Central memory CD8-positive, alpha-beta T cell (primary cell): ENCODE results near the gene SLC45A3.
A peak's percentile ranks its signal among the peaks of the same experiment; 100 is the strongest.

Source experiments
- ATAC-seq: fragments of 150-1000 bp; cut with Tn5 transposase; replicated peaks from 2 replicates; pipeline ENCODE4 v1.10.0; 2022; ENCODE audit warnings: mild to moderate bottlenecking, moderate FRiP score, moderate number of reproducible peaks; ENCODE audit not compliant: poor library complexity, severe bottlenecking; ENCODE audit errors: extremely low read depth
- DNase-seq, 2 donors: peaks; one replicate each; pipeline ENCODE4 v3.0.0; 2021; ENCODE audit warnings: low spot score in 2 of 2
- H3K27ac Mint-ChIP-seq: one replicate; pipeline ENCODE4 v1.8.0; 2022; ENCODE audit warnings: low read depth, mild to moderate bottlenecking, moderate library complexity, mixed read lengths
- H3K27me3 Mint-ChIP-seq: one replicate; pipeline ENCODE4 v1.8.0; 2022; ENCODE audit warnings: mixed read lengths
- H3K36me3 Mint-ChIP-seq: one replicate; pipeline ENCODE4 v1.8.0; 2022; ENCODE audit warnings: mild to moderate bottlenecking, moderate library complexity, mixed read lengths; ENCODE audit not compliant: insufficient read depth
- H3K4me1 Mint-ChIP-seq: one replicate; pipeline ENCODE4 v1.8.0; 2022; ENCODE audit warnings: mixed read lengths
- H3K4me3 Mint-ChIP-seq: one replicate; pipeline ENCODE4 v1.8.0; 2022; ENCODE audit warnings: mild to moderate bottlenecking, moderate library complexity, mixed read lengths
- H3K9me3 Mint-ChIP-seq: one replicate; pipeline ENCODE4 v1.8.0; 2022; ENCODE audit warnings: mixed read lengths

SLC45A3 gene

DNA sequence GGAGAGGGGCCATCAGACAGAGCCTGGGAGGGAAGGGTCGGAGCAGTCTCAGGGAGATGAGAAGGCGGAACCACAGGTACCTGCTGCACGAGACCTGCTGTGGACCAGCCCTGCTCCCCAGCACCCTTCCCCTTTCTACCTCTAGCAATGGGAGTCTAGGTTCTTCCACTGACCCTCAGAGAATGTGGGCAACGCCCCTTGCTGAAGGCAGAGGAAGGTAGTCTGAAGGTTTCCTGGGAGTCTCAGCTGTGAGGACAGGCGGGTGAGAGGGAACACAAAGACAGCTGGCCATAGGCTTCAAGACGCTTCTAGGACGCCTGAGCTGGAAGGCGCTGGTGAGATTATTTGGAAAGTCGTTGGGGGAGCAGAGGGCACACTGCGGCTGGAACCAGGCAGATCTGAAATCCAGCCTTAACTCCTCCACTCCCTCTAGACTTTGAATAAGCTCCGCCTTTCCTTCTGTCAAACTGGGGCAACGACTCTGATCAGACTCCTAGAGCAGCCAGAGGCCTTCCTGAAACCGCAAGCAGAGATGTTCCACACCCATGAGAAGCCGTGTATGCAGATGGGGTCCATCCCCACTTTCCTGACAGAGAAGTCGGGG, 18.1 kb downstream of the SLC45A3 start:
- ATAC-seq, result no peak
- Mint-ChIP-seq H3K4me1 (peaks cover 5% of the 10 kb centered on the region), H3K4me3 (no peak overlapping the region), H3K9me3 (no peaks in the 10 kb centered on the region), H3K27me3 (peaks cover 39% of the 10 kb centered on the region), H3K36me3 (no peaks in the 10 kb centered on the region), H3K27ac (no peak overlapping the region)
- DNase-seq, result no peak

DNA sequence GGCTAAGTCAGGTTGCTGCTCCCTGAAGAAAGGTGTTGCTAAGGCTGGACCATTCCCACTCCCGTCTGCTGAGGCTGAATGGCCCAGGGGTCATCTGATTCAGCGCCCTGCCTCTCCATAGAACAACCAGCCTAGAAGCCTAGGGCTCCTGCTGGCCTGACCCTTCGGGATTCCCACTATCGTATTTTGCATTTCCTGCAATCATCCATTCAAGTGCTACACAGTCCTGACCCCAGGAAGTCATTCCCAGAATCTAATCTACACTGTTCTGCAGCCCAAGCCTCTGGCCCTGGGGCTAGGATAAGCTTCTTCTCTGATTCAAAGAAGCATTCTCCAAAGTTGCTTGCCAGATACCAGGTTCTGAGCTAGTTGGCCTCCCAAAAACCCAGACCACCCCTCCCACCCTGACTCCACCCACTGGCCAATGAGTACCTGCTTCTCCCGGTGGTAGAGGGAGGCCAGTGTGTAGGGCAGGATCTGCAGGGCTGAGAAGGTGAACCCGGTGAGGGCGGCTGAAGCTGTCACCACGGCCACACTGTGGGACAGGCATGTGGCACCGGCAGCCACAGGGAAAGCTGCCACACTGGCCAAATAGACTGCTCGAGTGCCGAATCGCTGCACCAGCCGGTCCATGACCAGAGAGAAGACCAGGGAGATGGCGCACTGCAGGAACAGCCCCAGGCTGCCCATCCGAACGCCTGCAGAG, 18.7 kb downstream of the SLC45A3 start:
- H3K27ac Mint-ChIP-seq, result no peak overlapping the region

GRCh38 chr1:205660361-205660760, 19.9 kb downstream of the SLC45A3 start:
- H3K4me1 Mint-ChIP-seq, result peaks cover 5% of the 10 kb centered on the region
- H3K36me3 Mint-ChIP-seq, result no peaks in the 10 kb centered on the region
- no peaks in the 10 kb centered on the region for H3K9me3 Mint-ChIP-seq
- ATAC-seq, result no peak
- no peak for DNase-seq
- no peak overlapping the region for H3K4me3 Mint-ChIP-seq
- no peak overlapping the region for H3K27ac Mint-ChIP-seq
- peaks cover 39% of the 10 kb centered on the region for H3K27me3 Mint-ChIP-seq

More for the DNA sequence above, 18.7 kb downstream of the SLC45A3 start:
- ATAC-seq, result no peak
- Mint-ChIP-seq H3K9me3 (no peaks in the 10 kb centered on the region), H3K27me3 (peaks cover 39% of the 10 kb centered on the region), H3K36me3 (no peaks in the 10 kb centered on the region), H3K4me3 (no peak overlapping the region), H3K4me1 (peaks cover 5% of the 10 kb centered on the region)
- DNase-seq, result no peak

DNA sequence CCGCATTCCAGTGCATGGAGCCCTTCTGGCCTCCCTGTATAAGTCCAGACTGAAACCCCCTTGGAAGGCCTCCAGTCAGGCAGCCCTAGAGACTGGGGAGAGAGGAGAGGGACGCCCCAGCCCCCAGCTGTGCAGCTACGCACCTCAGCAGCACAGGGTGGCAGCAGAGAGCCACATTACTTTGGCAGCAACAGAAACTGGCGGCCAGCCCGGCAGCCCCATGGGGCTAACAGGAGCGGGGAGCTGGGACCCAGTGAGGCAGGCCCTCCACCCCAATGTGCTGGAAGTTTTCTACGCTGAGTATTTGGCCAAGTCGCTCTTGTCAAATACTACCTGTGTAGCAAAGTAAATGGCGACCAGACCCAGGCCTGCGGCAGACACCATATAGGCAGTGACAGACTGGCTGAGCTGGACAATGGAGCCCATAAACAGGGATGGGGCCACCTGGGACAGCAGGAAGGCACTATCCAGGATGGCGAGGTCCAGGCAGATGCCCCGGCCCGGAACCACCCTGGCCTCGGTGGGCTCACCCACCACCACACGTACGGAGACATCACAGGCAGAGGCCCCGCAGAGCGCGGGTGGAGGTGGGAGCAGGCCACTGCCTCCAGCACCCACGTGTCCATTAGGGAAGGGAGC, 21.2 kb downstream of the SLC45A3 start:
- ATAC-seq, result peak; percentile 80
- peak overlapping the region; percentile 59 for H3K27ac Mint-ChIP-seq
- H3K4me1 Mint-ChIP-seq, result peaks cover 5% of the 10 kb centered on the region
- no peaks in the 10 kb centered on the region for H3K9me3 Mint-ChIP-seq
- H3K27me3 Mint-ChIP-seq, result peaks cover 39% of the 10 kb centered on the region
- H3K4me3 Mint-ChIP-seq, result no peak overlapping the region
- H3K36me3 Mint-ChIP-seq, result no peaks in the 10 kb centered on the region
- peak; percentile 64 to 67 for DNase-seq

GRCh38 chr1:205656236-205656635, 24.1 kb downstream of the SLC45A3 start:
- H3K27ac Mint-ChIP-seq, result no peak overlapping the region
- H3K9me3 Mint-ChIP-seq, result no peaks in the 10 kb centered on the region
- no peak overlapping the region for H3K4me3 Mint-ChIP-seq
- DNase-seq (no peak), ATAC-seq (no peak)
- H3K27me3 Mint-ChIP-seq, result peaks cover 15% of the 10 kb centered on the region
- peaks cover 2% of the 10 kb centered on the region for H3K36me3 Mint-ChIP-seq
- peaks cover 5% of the 10 kb centered on the region for H3K4me1 Mint-ChIP-seq

DNA sequence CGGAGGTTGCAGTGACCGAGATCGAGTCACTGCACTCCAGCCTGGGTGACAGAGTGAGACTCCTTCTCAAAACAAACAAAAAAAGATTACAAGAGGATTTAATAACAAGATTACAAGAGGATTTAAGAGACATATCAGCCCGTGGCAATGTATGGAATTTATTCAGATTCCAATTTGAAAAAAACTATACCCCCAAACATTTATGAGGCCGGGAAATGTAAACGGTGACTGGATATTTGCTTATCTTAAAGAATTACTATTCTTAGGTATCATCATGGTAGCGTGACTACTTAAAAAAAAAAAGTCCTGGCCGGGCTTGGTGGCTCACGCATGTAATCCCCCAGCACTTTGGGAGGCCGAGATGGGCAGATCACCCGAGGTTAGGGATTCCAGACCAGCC, 27.3 kb downstream of the SLC45A3 start:
- Mint-ChIP-seq H3K4me3 (no peak overlapping the region), H3K4me1 (no peaks in the 10 kb centered on the region), H3K9me3 (no peaks in the 10 kb centered on the region), H3K27ac (peak overlapping the region; percentile 46), H3K27me3 (no peaks in the 10 kb centered on the region), H3K36me3 (peaks cover 2% of the 10 kb centered on the region)
- DNase-seq, result no peak
- no peak for ATAC-seq

GRCh38 chr1:205650241-205650640, 30.1 kb downstream of the SLC45A3 start:
- H3K4me3 Mint-ChIP-seq, result no peak overlapping the region
- DNase-seq, result no peak
- H3K4me1 Mint-ChIP-seq, result no peaks in the 10 kb centered on the region
- no peak for ATAC-seq
- no peaks in the 10 kb centered on the region for H3K9me3 Mint-ChIP-seq
- no peak overlapping the region for H3K27ac Mint-ChIP-seq
- peaks cover 4% of the 10 kb centered on the region for H3K27me3 Mint-ChIP-seq
- H3K36me3 Mint-ChIP-seq, result peaks cover 4% of the 10 kb centered on the region

GRCh38 chr1:205645519-205645918, 34.8 kb downstream of the SLC45A3 start:
- H3K4me3 Mint-ChIP-seq, result no peak overlapping the region
- no peaks in the 10 kb centered on the region for H3K9me3 Mint-ChIP-seq
- no peaks in the 10 kb centered on the region for H3K4me1 Mint-ChIP-seq
- DNase-seq, result no peak
- no peak overlapping the region for H3K27ac Mint-ChIP-seq
- peaks cover 4% of the 10 kb centered on the region for H3K36me3 Mint-ChIP-seq
- H3K27me3 Mint-ChIP-seq, result peaks cover 20% of the 10 kb centered on the region
- no peak for ATAC-seq

DNA sequence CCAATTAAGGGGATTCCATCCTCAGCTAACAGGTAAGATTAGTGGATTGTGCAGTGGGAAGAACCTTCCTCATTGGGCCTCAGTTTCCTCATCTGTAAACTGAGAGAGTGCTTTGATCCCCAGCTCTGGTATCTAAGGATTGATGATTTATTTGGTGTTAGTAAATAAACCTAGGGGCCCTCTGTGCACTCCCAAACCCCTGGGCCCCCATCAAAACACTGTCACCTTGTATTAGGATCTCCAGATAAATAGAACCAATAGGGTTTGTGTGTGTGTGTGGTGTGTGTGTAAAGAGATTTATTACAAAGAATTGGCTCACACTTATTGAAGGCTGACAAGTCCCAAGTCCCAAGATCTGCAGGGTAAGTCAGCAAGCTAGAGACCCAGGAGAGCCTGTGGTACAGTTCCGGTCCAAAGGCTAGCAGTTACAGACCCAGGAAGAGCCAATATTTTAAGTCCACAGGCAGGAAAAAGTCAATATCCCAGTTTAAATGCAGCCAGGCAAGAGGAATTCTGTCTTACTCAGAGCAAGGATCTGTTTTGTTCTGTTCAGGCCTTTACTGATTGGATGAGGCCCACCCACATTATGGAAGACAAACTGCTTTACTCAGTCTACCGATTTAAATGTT, 37.5 kb downstream of the SLC45A3 start:
- no peak overlapping the region for H3K27ac Mint-ChIP-seq
- H3K36me3 Mint-ChIP-seq, result peaks cover 4% of the 10 kb centered on the region
- no peak overlapping the region for H3K4me3 Mint-ChIP-seq
- no peak for DNase-seq
- no peaks in the 10 kb centered on the region for H3K4me1 Mint-ChIP-seq
- H3K27me3 Mint-ChIP-seq, result peaks cover 44% of the 10 kb centered on the region
- no peak for ATAC-seq
- no peaks in the 10 kb centered on the region for H3K9me3 Mint-ChIP-seq

- peaks cover 45% of the 10 kb centered on the region for H3K27me3 Mint-ChIP-seq
Observed at GRCh38 chr1:205639567-205639966, 40.7 kb downstream of the SLC45A3 start.

DNA sequence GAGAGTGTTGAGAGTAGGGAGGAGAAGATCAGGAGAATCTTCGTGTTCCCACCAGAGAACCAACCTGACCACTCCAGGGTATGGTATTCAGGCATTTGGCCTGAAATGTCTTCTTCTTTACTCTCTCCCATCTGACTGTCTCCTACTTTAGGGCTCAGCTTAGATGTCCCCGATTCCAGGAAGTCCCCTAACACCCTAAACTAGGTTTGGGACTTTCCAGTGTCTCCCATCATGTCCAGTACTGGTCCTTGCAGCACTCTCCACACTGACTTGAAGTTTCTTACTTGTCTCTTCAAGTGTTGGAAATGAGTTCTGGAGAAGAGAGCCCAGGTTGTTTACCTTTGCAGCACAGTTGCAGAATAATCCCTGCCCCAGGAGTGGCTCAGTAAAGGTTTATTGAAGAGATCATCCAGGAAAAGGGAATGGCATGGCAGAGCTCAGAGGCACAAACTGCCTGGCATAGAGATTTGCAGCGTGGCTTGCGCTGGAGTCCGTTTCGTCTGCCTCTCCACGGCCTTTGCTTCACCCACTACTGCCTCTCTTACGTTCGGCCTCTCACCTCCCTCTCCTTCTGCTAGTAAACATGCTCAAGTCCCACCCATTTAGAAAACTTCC, 42.3 kb downstream of the SLC45A3 start:
- Mint-ChIP-seq H3K36me3 (no peaks in the 10 kb centered on the region), H3K27ac (no peak overlapping the region)

More at GRCh38 chr1:205639567-205639966, 40.7 kb downstream of the SLC45A3 start:
- no peaks in the 10 kb centered on the region for H3K9me3 Mint-ChIP-seq
- H3K4me1 Mint-ChIP-seq, result no peaks in the 10 kb centered on the region
- peaks cover 1% of the 10 kb centered on the region for H3K36me3 Mint-ChIP-seq
- DNase-seq (no peak), ATAC-seq (no peak)
- H3K27ac Mint-ChIP-seq, result no peak overlapping the region
- no peak overlapping the region for H3K4me3 Mint-ChIP-seq

GRCh38 chr1:205636732-205637131, 43.6 kb downstream of the SLC45A3 start:
- Mint-ChIP-seq H3K4me1 (no peaks in the 10 kb centered on the region), H3K27me3 (peaks cover 42% of the 10 kb centered on the region), H3K9me3 (no peaks in the 10 kb centered on the region), H3K4me3 (no peak overlapping the region), H3K27ac (no peak overlapping the region), H3K36me3 (peaks cover 7% of the 10 kb centered on the region)
- DNase-seq (no peak), ATAC-seq (no peak)

More for the DNA sequence above, 42.3 kb downstream of the SLC45A3 start:
- Mint-ChIP-seq H3K4me3 (no peak overlapping the region), H3K9me3 (no peaks in the 10 kb centered on the region), H3K4me1 (no peaks in the 10 kb centered on the region), H3K27me3 (peaks cover 45% of the 10 kb centered on the region)
- DNase-seq, result no peak
- no peak for ATAC-seq
